HEK293 (cell line): ENCODE measurements around the gene KCNE3.

Source experiments
- CTCF ChIP-seq: fragments of 450-650 bp; formaldehyde crosslinking; IDR thresholded peaks from 2 replicates; pipeline ENCODE4 v1.5.1; 2016; ENCODE audit warnings: missing biosample characterization, missing genetic modification characterization
- KLF16 ChIP-seq: fragments of 450-650 bp; formaldehyde crosslinking; IDR thresholded peaks from 2 replicates; pipeline ENCODE4 v1.5.1; 2017; ENCODE audit warnings: missing biosample characterization, missing genetic modification characterization
- REPIN1 ChIP-seq: fragments of 450-650 bp; formaldehyde crosslinking; IDR thresholded peaks from 2 replicates; pipeline ENCODE4 v1.5.1; 2017; ENCODE audit warnings: missing biosample characterization, missing genetic modification characterization, low read depth
- ZBTB1 ChIP-seq: fragments of 450-650 bp; formaldehyde crosslinking; IDR thresholded peaks from 2 replicates; pipeline ENCODE4 v1.5.1; 2016; ENCODE audit warnings: missing biosample characterization, missing genetic modification characterization
- ZBTB44 ChIP-seq: fragments of 450-650 bp; IDR thresholded peaks from 2 replicates; pipeline ENCODE4 v1.5.1; 2018; ENCODE audit warnings: missing biosample characterization, mild to moderate bottlenecking, missing genetic modification characterization
- ZNF639 ChIP-seq: fragments of 450-650 bp; formaldehyde crosslinking; IDR thresholded peaks from 2 replicates; pipeline ENCODE4 v1.5.1; 2016; ENCODE audit warnings: missing biosample characterization, missing genetic modification characterization
- ZNF664 ChIP-seq: fragments of 450-650 bp; formaldehyde crosslinking; IDR thresholded peaks from 2 replicates; pipeline ENCODE4 v1.5.1; 2016; ENCODE audit warnings: missing biosample characterization, missing genetic modification characterization
- ZNF776 ChIP-seq: fragments of 450-650 bp; formaldehyde crosslinking; IDR thresholded peaks from 2 replicates; pipeline ENCODE4 v1.5.0; 2017; ENCODE audit warnings: missing biosample characterization, missing genetic modification characterization, borderline replicate concordance
- TF ChIP-seq, protein P1 (sequence below): fragments of 450-650 bp; formaldehyde crosslinking; IDR thresholded peaks from 2 replicates; pipeline ENCODE4; 2016; ENCODE audit warnings: missing biosample characterization, missing genetic modification characterization

DNA sequence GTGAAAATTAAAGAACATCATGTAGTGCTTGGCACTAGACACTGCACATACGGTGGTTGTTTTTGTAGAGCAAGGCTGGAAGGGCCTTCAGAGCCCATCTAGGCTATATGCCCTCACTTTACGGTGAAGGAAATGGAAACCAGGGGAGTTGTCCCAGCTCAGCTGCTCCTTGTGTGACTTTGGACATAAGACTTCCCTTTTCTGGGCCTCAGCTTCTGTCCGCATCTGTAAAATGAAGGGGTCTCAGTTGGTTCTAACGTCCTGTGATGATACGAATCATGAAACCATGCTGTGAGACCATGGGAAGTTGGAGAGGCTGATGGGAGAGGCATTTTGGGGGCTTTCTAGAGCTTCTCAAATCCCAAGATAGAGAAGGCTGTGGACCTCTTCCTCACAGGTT is 4.7 kb downstream of the KCNE3 start:
- TF ChIP-seq CTCF (no peak), REPIN1 (tag by site-specific recombination) (no peak), ZBTB1 (tag by site-specific recombination) (no peak), ZNF776 (tag by site-specific recombination) (no peak), ZNF639 (no peak), ZNF664 (tag by site-specific recombination) (no peak), KLF16 (tag by site-specific recombination) (no peak), ZBTB44 (tag by site-specific recombination) (no peak)
- TF ChIP-seq, protein P1, sequence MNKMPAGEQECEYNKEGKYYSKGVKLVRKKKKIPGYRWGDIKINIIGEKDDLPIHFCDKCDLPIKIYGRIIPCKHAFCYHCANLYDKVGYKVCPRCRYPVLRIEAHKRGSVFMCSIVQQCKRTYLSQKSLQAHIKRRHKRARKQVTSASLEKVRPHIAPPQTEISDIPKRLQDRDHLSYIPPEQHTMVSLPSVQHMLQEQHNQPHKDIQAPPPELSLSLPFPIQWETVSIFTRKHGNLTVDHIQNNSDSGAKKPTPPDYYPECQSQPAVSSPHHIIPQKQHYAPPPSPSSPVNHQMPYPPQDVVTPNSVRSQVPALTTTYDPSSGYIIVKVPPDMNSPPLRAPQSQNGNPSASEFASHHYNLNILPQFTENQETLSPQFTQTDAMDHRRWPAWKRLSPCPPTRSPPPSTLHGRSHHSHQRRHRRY (tag by site-specific recombination), result no peak
